A549 treated with Hydrocortisone at 1 μM for 4 hours (cell line): ENCODE measurements around the gene GDI2. TPM values are rescaled to one million over a fixed set of nuclear protein-coding genes. Genes with fewer than 3 reads are reported as not detected.

Experiments
- total RNA-seq: library from RNA; stranded (reverse); fragments of 200-300 nt; extraction: Qiagen RNA extraction; gene quantifications from 5 replicates; pipeline ENCODE4 v1.2.3, GENCODE V29; 2022

GDI2 gene
- total RNA-seq = 194 to 296 TPM (median 211 TPM) in 5 replicates

GRCh38 chr10:5813341-5814109 is at the start of gene GDI2:
TSS of gene GDI2 (minus strand) at chr10:5813434. CDS start at chr10:5813258, 176 bp downstream.

Other genes with a start within 250 kb of the GDI2 start
- gene ASB13, start 146.8 kb downstream of the GDI2 start, total RNA-seq = 20.5 to 26.8 TPM (median 22.4 TPM) in 5 replicates
- 23.1 to 41.6 TPM (median 33.4 TPM) in 5 replicates for gene TASOR2, start 128.6 kb downstream of the GDI2 start, total RNA-seq
- 8.3 to 11.4 TPM (median 10.6 TPM) in 5 replicates for gene ANKRD16, start 76.5 kb upstream of the GDI2 start, total RNA-seq
- gene FBH1, start 76.8 kb upstream of the GDI2 start, total RNA-seq = 31.4 to 45.8 TPM (median 42.4 TPM) in 5 replicates
- gene IL15RA, start 164.1 kb upstream of the GDI2 start, total RNA-seq = 2.0 to 2.9 TPM (median 2.5 TPM) in 5 replicates
- gene IL2RA, start 248.9 kb upstream of the GDI2 start, total RNA-seq = not detected in 5 replicates